H54 (cell line): Measurements from ENCODE around the gene FLNC.

Source experiments
- DNase-seq: peaks from one replicate; pipeline ENCODE4 v3.0.0; 2011; ENCODE audit warnings: low spot score, mixed read lengths; ENCODE audit not compliant: insufficient read length
- FAIRE-seq: peaks from 3 replicates; lab custom pipeline; 2011; peaks lifted over from hg19 to GRCh38; lab: Jason Lieb, UNC
- POLR2A ChIP-seq: IDR thresholded peaks from 2 replicates; pipeline ENCODE4 v1.6.1; 2011; ENCODE audit warnings: low read depth, mild to moderate bottlenecking, low read length

FLNC gene

GRCh38 chr7:128812514-128813168 is 17.6 kb upstream of the FLNC start:
- no peak for DNase-seq

GRCh38 chr7:128814499-128814898 is 15.7 kb upstream of the FLNC start:
- no peak for FAIRE-seq
- TF ChIP-seq POLR2A, result no peak
- no peak for DNase-seq

More at GRCh38 chr7:128812514-128813168, 17.6 kb upstream of the FLNC start:
- no peak for FAIRE-seq
- no peak for TF ChIP-seq POLR2A

- DNase-seq (no peak), FAIRE-seq (no peak)
- TF ChIP-seq POLR2A, result no peak
Measured at GRCh38 chr7:128815289-128815942, 14.8 kb upstream of the FLNC start.

- no peak for TF ChIP-seq POLR2A
- FAIRE-seq, result no peak
- DNase-seq, result no peak
Measured at GRCh38 chr7:128818694-128819093, 11.5 kb upstream of the FLNC start.

GRCh38 chr7:128821724-128822123 is 8.5 kb upstream of the FLNC start:
- DNase-seq, result no peak
- no peak for FAIRE-seq
- no peak for TF ChIP-seq POLR2A

- FAIRE-seq, result no peak
- no peak for TF ChIP-seq POLR2A
- DNase-seq, result no peak
Measured at GRCh38 chr7:128826512-128826911, 3.7 kb upstream of the FLNC start.

- no peak for TF ChIP-seq POLR2A
- DNase-seq, result no peak
- FAIRE-seq, result no peak
Measured at GRCh38 chr7:128826916-128827247, 3.3 kb upstream of the FLNC start.

- no peak; the same call in 1 of the 2 replicates for TF ChIP-seq POLR2A
- DNase-seq, result peak; percentile 96
- FAIRE-seq, result no peak
Measured at GRCh38 chr7:128827248-128827958, 2.8 kb upstream of the FLNC start.

- DNase-seq (peak; percentile 85), FAIRE-seq (no peak)
- no peak for TF ChIP-seq POLR2A
Measured at GRCh38 chr7:128827971-128828711, 2.1 kb upstream of the FLNC start.

- FAIRE-seq (no peak), DNase-seq (peak; percentile 75)
- no peak for TF ChIP-seq POLR2A
Measured at GRCh38 chr7:128829391-128830166, 627 bp upstream of the FLNC start.

- FAIRE-seq (no peak), DNase-seq (peak; percentile 44)
- TF ChIP-seq POLR2A, result peak; percentile 40; the same call in 1 of the 2 replicates
Measured at GRCh38 chr7:128831178-128831993, 1.2 kb downstream of the FLNC start.
